Stimulated activated CD4-positive, alpha-beta T cell treated with anti-CD3 and anti-CD28 coated beads, Interleukin-4, amount 100 ng/mL, for 24 hours (primary cell): ENCODE measurements around the gene SH3BP5L.

ENCODE experiments used
- DNase-seq: peaks from one replicate; pipeline ENCODE4 v3.0.0-alpha.2; 2020

The SH3BP5L gene

DNA sequence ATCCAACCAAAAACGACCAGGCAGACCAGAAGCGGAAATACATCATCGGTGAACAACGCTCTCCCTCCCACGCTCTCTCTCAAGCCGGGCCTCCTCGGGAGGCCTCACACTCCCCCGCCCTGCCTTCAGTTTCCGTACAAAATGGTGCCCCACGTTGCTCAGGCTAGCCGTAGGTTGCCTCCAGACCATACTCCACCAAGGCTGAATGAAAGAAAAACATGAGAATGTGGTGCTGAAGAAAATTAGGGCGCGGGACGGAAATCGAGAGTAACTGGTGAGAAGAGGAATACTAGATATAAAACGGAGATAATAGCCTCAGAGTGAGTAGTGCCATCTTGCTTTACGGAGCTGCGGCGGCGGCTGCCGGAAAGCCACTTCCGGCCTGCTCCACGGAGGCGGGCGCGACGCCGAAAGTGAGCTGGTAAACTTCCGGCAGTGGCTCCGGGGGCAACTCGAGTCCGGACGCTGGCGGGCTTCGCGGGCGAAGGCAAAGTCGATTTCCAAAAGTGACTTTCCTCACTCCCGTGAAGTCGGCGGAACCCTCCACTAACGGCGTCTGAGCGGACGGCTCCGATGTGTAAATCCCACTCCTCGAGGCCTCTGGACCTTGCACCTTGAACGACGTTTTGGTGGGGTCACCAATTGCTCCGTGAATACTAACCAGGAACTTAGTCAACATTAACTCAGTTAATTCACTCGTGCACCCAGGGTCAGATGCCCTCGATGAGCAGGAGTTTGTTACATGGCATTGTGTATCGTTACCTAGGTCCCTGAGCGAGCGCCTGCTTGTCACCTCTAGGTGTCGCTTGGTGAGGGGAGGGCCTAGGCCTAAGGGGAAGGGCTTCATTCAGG, at the start of gene SH3BP5L:
TSS of gene SH3BP5L (minus strand) at position 7 of the 852 bp plus-strand sequence. CDS start 980 bp downstream, outside the sequence.
- peak; percentile 93 for DNase-seq

DNA sequence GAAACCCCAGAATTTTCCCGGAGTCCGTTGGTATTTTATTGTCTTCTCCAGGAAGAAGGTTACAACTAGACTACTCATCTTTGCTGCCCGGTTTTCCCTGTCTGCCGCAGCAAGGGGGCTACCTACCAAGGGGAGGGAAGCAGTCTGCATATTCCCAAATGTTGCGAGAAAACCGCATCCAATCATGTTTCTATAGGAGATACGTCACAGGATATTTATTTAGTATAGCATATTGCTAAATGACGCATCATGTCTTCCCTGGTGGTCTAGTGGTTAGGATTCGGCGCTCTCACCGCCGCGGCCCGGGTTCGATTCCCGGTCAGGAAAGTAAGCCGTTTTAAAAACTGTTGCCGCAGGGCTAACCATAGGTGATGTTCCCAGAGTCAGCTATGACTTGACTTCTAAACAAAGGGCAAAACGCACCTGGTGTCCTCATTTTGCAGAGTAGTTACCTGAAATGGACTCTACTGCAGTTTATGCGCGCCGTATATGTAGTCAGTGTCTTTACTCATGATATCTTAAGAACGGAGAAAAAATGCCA, 48.3 kb upstream of the SH3BP5L start:
- peak; percentile 86 for DNase-seq

DNA sequence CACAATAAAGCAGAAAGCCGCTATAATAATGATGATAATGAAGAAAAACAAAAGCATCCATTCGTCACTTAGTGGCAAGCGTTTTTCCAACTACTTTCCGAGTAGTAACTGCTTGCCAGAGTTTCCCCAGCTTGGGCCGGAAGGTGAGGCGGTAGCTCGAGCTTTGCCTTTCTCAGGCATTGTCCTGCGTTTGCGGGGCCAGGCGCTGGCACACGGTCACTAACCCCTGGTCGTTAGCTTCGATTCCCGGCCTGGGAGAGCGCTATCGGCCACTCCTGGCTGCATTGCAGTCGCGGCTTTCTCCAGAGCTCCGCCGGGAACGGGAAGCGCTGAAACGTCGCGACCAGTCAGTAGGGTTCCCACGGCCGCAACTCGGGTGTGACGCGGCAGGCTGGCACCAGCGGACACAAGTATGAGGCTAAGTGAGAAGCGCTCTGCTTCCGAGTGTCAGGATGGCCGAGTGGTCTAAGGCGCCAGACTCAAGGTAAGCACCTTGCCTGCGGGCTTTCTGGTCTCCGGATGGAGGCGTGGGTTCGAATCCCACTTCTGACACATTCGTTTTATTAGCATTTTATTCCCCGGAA, 47.8 kb upstream of the SH3BP5L start:
- DNase-seq: peak; percentile 97

DNA sequence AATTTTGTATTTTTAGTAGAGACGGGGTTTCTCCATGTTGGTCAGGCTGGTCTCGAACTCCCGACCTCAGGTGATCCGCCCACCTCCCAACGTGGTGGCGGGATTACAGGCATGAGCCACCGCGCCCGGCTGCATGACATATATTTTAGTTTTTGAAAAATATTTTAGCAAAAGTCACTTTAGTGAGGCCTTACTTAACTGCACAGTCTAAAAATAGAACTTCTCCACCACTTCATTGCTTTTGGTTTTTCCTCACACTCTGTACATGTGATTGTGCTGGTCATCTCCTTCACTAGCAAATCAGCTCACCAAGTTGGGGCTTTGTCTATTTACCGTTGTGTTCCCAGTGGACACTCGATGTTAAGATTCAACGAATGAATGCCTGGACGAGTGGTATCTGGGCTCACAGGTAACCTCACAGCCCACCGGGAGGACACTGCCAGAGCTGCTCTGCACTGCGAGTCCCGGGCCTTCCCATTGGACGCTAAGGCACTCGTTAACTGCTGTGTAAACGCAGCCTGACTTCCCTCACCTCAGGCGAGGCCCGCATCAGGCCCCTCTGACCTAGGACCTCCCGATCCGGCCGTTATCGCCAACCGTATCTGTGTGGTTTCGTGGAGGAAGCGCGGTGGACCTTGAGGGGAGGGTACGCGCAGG, 47.2 kb upstream of the SH3BP5L start:
- DNase-seq: peak; percentile 67

DNA sequence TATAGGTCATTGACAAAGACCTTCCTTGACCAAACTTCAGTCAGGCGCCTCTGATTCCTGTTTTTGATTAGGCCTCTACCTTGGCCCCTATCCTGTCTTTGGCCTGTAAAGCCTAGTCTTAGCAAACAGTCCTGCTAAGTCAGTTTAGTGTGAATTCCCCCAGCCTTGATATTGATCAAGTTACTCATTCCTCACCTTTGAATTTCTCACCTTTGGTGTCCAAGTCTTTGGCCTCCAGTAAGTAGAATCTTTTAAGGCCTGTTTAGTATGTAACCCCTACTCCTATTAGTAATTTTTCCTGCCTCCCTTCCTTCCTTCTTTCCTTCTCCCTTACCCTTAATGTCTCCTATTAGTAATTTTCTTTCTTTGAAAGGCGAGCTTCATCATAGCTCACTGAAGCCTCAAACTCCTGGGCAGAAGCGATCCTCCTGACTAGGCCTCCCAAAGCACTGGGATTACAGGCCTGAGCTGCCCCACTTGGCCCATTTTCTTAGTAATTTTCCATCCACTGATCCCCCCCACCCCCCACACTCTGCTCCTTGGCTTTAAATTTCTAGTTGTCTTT, 46.2 kb upstream of the SH3BP5L start:
- no peak for DNase-seq

DNA sequence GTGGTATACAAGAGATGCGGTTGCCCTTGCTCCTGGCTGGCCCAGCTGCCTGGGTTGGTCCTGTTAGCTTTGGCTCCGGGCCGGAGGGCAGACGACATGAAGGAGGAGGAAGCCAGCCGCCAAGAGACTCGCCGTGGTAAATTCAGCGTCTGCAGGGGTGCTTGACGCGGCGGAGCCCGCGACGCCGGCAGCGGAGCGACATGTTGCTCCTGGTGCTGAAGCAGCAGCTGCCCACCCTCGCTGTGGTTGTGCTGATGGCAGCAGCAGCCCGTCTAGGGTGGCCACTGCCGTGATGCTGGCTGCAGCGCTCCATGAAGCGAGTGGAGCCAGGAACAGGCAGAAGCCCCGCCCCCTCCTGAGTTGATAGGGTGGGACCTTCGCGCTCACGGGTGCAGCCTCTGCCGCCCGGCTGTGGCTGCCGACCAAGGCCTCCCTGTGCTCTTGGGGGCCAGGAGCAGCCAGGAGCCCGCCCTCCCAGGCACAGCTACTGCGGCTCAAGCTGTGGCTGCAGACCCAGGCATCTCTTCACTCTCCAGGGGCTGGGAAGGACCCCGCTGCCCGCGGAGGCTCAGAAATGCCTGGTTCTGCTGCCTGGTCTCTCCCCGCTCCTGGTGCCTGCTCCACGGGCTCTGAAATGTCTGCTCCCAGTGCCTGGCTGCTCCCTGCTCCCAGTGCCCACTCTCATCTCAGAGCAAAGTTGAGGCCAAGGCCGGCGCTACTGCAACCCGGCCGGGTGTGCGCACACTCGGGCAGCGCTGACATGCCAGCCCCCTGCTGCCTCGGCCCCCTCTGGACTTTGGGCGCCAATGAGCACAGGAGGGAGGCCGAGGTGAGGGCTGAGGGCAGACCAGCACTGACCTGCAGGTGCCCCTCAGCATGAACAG, 37.5 kb upstream of the SH3BP5L start:
- peak; percentile 84 for DNase-seq

DNA sequence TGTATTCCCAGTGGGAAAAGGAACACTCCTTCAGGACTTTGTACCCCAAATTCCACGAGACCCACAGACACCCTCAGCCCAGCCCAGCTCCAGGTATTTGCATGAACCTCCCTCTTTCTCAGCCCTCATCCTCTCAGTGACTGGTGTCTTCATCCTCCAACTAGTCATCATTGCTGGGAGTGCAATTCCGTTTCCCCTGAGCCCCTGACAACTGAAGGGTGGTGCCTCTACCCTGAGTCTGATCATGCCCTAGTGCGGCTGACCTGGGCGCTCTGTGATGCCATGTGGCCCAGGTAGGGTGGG, 36.9 kb upstream of the SH3BP5L start:
- DNase-seq: no peak

DNA sequence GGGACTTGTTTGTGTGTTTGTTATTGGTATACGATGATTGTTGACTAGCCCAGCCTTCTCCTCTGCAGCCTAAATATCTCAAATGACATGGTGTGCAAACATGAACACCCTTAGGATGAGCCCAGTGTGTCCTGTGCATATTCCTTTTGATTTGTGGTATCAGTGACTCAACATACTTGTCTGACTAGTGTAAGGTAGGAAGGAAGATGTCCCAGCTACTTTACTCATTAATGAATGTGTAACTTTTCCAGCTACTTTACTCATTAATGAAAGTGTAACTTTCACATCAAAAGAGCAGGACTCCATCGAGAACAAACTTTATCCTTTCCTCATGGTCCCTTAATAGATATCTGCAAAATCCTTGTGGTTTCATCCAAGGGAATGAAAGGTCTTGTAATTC, 35.9 kb upstream of the SH3BP5L start:
- DNase-seq: no peak

DNA sequence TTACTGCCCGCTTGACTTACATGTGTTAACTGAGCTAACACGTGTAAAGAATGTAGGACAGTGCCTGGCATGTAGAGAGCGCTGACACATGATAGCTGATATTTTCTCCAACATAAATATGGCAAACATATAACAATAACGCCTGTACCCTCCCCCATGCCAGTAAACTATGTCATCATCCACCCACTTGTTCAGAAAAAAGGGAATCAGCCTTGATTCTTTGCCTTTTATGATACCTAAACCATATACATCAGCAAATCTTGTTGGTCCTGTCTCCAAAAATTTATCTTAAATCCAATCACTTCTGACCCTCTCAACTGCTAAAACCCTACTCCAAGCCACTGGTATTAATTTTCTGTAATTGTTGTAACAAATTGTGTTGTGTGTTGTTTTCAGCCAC, 34.3 kb upstream of the SH3BP5L start:
- DNase-seq: no peak

DNA sequence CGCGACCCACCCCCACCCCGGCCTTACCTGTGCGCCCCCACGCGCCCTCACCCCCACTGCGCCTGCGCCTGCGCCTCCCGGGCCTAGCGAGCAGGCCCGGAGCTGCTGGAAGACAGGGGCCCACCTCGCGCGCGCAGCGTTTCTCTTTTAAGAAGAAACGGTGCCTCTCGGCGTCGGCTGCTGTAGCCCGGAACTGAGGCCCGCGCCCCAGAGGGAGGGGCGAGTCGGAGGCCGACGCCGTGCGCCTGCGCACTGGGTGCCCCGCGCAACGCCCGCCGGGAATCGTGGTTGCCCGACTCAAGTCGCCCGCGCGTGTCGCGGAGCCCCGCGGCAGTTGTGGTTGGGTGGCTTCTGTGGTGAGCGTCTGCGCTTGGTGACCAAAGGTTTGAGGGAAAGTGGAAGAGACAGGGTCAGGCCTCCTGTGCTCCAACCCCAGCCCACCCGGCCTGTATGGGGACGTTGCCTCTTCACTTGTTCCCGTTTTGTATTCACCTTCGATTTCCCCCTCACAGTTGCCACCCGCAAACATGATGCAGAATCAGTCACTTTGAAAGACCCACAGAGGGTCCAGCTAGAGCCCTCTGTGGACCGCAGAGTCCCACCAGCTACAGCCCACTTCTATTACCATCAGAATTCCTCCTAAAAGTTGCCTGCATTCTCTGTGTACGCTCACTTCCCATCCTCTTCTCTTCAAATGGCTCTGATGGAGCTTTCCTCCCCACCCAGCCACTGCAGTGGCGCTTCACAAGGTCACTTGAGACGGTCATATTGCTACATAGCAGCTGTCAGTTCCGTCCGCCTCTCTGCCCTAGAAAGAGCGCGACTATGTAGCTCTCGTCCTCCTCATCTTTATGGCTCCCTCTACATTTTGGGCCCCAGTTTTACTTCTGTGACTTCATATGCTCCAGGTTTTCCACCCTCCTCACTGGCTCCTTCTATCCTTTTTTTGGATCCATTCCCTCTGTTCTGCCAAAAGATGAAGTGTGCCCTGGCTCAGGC, 33.5 kb upstream of the SH3BP5L start, which contains the start of gene ZNF692:
TSS of gene ZNF692 (minus strand) at position 195 of the 999 bp plus-strand sequence. CDS start 776 bp downstream, outside the sequence.
- peak; percentile 98 for DNase-seq

DNA sequence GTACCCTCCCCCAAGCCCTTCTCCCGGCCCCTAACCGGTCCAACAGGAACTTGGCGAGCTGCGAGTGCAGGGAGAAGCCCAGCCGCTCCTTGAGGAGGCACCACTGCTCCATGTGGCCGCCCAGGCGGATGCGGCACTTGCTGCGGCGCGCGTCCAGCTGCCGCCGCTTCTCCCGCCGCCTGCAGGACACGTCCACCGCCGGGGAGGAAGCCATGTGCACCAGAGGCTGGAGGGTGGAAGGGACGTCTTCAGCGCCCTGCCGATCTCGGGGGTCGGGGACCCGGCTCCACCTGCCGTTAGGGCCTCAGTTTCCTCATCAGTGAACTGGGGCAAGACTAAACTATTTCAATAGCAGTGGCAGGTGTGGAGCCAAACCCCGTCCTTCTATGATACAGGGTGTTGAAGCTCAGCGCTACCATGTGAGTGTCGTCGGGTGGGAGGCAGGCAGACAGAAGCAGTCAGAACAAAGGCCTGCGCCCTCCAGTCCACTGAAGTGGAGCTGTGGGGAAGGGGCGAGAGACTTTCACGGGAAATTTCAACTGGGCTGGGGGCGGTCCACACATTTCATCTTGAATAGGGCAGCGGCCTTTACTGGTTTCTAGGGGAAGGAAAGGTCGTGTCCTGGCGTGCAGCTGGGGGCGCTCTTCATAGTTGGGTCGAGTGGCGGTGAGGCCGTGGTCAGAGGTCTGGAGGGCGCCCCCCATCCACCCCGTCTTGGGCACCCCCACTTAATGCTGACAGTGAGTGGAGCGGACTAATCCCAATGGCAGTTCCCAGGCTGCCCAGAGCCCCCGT, 32.6 kb upstream of the SH3BP5L start:
- peak; percentile 31 for DNase-seq

DNA sequence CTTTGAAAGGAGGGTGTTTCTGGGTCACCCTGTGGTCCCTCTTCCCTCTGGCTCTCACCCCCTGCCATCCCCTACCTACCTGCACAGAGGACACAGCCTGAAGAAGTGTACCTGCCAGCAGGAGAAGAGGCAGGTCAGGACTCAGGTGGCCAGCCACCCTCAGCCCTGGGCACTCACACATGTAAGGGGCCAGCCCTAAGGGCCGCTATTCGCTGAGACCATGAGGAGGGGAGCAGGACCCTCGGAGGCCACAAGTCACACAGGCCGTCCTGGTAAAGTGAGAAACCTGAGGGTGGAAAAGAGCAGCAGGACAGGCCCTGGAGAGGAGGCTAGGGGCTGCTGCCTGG, 32.0 kb upstream of the SH3BP5L start:
- no peak for DNase-seq

DNA sequence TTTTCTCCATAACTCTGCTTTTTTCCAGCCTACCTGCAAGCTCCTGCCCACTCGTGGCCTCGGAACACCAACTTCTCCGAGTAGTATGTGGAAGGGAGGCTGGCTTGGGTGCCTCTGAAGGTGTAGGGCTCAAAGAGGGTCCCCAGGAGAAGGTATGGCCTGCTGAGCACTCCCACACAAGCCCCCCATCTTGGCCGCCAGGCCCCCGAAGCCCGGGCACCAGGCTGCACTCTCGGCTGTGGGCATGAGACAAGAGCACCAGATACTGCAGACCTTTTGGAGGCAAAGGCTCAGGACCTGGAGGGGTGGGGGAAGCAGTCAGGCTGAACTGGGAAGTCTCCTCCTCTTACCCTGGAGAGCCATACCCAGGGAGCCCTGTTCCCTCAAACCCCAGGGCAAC, 31.5 kb upstream of the SH3BP5L start:
- no peak for DNase-seq

DNA sequence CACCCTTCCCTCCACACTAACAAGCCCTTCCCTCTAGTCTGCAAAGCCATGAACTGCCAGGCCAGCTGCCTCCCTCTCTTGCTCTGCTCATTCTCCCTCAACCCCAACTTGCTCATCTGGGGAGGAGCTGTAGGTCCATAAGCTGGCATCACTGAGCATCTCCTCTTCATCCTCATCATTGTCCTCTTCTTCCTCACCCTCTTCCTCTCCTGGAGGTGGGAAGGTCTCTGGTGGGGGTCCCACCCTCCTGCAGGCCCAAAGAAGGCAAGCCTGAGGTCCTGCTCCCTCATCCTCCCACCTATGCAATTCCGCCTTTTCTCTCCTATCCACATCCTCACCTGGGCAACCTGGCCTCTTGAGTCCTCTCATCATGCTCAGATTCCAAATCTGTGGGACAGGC, 30.5 kb upstream of the SH3BP5L start:
- no peak for DNase-seq

DNA sequence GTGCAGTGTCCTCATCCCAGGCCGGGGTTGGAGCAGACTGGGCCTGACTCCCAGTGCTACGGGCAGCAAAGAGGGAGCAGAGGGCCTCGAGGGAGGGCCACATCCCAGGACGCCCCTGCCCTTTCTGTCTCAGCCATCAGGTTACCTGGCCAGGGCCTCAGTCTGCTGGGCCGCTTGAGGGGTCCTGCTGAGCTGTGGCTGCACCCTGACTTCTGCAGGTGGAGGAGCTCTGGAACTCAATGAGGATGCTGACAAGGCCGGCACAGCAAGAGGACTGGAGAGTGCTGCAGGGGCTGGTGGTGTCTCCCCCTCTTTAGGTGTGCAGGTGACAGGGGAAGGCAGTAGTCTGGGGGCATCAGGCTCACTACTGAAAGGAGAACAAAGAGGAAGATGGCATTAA, 29.9 kb upstream of the SH3BP5L start:
- DNase-seq: no peak

DNA sequence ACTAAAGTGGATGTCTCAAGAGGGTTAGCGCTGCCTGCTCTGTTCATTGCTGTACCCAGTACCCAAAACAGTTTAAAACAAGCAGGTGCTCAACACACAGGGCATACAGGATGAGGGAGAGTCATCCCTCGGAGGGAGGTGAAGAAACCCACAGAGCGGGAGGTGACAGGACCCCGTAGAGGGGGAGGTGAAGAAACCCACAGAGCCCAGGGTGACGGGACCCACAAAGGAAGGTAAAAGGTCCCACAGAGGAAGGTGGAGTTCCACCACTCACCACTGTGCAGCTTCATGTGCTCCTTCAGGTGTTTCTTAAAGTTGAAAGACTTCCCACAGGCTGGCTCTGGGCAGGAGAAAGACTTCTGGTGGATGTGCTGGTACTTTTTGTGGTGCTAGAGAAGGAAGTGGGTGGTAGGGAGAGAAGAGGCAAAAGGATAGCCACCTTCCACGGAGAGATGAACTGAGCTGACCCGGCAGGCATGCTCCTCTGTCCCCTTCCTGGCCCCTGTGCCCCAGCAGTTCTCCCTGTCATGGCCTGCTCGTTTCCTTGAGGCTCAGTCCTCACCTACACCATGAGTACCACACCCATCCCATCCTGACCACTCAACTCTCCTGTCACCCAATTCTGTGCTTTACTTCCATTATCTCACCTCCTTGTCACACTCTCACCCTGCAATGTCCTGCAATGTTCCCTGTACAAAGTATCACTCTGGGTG, 28.1 kb upstream of the SH3BP5L start:
- no peak for DNase-seq

DNA sequence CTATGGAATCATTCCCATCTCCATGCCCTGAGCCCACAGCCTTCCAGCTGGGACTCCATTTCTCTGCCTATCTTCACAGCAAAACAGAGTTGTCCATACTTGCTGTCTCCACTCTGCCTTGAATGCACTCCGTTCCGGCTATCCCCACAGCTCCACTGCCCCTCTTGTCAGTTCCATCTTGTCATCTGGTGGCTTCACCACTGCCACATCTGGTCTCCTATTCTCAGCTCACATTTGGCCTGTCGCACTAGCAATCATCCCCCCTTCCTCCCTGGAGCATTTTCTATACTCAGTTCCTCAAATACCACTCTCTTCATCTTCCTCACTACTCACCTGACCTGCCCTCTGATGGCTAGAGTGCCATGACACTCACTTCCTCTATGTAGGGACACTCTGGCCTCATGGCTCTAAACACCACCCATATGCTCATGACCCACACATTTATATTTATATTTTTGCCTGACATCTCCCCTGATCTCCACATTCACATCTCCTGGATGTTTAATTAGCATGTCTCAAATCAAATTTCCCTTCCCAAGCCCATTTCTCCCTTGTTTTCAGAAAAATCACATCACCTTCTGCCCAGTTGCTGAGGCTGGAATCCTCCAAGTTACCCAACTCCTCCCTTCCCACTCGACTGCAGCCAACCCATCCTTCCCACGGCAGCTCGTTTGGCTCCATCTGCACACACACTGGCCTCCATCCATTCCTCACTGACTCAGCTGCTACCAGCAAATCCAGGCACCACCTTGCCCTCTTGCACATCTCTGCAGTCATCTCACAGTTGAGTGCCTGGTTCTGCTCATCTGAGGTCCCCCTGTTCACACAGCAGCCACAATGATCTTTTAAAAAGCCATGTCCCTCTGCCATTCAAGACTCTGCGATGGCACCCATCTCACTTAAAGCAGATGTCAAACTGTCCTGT, 27.0 kb upstream of the SH3BP5L start:
- no peak for DNase-seq

DNA sequence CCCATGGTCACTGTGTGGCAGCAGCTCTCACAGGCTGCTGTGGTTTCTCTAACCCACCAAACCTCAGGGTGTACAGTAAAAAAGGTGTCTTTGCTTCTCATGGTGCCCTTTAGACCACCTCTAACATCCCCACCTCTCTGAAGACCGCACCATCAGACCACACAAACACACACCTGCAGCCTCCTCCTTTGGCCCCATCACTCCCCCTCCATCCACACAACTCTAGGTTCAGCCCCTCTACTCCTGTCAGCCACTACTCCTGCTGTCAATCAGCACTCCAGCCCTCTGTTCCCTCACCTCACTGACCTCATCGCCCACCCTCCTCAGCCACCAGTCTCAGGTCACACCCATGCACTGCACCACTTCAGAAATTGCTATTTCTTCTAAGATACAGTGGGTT, 25.7 kb upstream of the SH3BP5L start:
- no peak for DNase-seq
